GM12878 (cell line): Measurements from ENCODE around the gene LRP10. TPM values are rescaled to one million over a fixed set of nuclear protein-coding genes. Genes with fewer than 3 reads are reported as not detected.

ENCODE experiments used
- ASH2L ChIP-seq: fragments of 300-600, 200-600 bp; sonication (generic); IDR thresholded peaks from 2 replicates; pipeline ENCODE4 v1.6.1; 2017; ENCODE audit warnings: low read depth, mild to moderate bottlenecking, borderline replicate concordance
- CBX3 ChIP-seq: fragments of 200-600 bp; sonication (generic); IDR thresholded peaks from 2 replicates; pipeline ENCODE4 v1.6.1; 2016; ENCODE audit warnings: low read depth, borderline replicate concordance
- TAF1 ChIP-seq: IDR thresholded peaks from 2 replicates; pipeline ENCODE4 v1.6.1; 2011; ENCODE audit warnings: mild to moderate bottlenecking, low read depth, low read length, borderline replicate concordance
- polyA plus RNA-seq, 11 experiments: library from polyadenylated mRNA; depleted of rRNA in 4 of 11; unstranded in 6 of 11; stranded (reverse) in 5 of 11; fragments of >200 nt; fragmentation: Nextera tagmentation in 4 of 11; fragmentation: Illumina TruSeq in 1 of 11; extraction: Ambion mirVana in 4 of 11; extraction: Trizol in 1 of 11; gene quantifications; 1 replicate in 1 of 11; 2 replicates in 10 of 11; pipeline versions ENCODE4 v1.2.1 to v1.2.3, GENCODE V29; 2011 to 2016; ENCODE audit warnings: inconsistent platforms in 2 of 11, missing spikeins in 2 of 11, low read depth in 1 of 11
- total RNA-seq, 4 experiments: library from RNA; depleted of rRNA in 3 of 4; stranded (reverse); fragments of >200 nt in 3 of 4; fragmentation: Illumina TruSeq in 1 of 4; extraction: Trizol in 1 of 4; gene quantifications; 2 replicates each; pipeline versions ENCODE4 v1.2.1 to v1.2.3, GENCODE V29; 2013 to 2021
- TF ChIP-seq, protein P1 (sequence below): fragments of 450-650 bp; formaldehyde crosslinking; IDR thresholded peaks from 2 replicates; pipeline ENCODE4 v1.4.0; 2020; ENCODE audit warnings: mild to moderate bottlenecking, moderate library complexity
- TF ChIP-seq, protein P2 (sequence below): IDR thresholded peaks from 2 replicates; pipeline ENCODE4 v1.6.1; 2011; ENCODE audit warnings: mild to moderate bottlenecking, low read depth, low read length, moderate library complexity; ENCODE audit not compliant: insufficient replicate concordance
- TF ChIP-seq, protein P3 (sequence below): IDR thresholded peaks from 2 replicates; pipeline ENCODE4 v1.6.1; 2011; ENCODE audit warnings: borderline replicate concordance, low read depth, mild to moderate bottlenecking, moderate library complexity, low read length; ENCODE audit not compliant: insufficient read depth, poor library complexity, severe bottlenecking

Gene LRP10
- total and polyA plus RNA-seq, 10 of the 15 experiments (the other 5 are each of a cell fraction or from before 2014, with no cell fraction given), result 3.0 to 56.9 (median 20.9) TPM

DNA sequence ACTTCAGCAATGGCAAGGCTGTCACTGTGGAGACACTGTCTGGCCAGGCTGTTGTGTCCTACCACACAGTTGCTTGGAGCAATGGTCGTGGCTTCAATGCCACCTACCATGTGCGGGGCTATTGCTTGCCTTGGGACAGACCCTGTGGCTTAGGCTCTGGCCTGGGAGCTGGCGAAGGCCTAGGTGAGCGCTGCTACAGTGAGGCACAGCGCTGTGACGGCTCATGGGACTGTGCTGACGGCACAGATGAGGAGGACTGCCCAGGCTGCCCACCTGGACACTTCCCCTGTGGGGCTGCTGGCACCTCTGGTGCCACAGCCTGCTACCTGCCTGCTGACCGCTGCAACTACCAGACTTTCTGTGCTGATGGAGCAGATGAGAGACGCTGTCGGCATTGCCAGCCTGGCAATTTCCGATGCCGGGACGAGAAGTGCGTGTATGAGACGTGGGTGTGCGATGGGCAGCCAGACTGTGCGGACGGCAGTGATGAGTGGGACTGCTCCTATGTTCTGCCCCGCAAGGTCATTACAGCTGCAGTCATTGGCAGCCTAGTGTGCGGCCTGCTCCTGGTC lies 4.3 kb downstream of the LRP10 start (continued):
- TF ChIP-seq, protein P1, sequence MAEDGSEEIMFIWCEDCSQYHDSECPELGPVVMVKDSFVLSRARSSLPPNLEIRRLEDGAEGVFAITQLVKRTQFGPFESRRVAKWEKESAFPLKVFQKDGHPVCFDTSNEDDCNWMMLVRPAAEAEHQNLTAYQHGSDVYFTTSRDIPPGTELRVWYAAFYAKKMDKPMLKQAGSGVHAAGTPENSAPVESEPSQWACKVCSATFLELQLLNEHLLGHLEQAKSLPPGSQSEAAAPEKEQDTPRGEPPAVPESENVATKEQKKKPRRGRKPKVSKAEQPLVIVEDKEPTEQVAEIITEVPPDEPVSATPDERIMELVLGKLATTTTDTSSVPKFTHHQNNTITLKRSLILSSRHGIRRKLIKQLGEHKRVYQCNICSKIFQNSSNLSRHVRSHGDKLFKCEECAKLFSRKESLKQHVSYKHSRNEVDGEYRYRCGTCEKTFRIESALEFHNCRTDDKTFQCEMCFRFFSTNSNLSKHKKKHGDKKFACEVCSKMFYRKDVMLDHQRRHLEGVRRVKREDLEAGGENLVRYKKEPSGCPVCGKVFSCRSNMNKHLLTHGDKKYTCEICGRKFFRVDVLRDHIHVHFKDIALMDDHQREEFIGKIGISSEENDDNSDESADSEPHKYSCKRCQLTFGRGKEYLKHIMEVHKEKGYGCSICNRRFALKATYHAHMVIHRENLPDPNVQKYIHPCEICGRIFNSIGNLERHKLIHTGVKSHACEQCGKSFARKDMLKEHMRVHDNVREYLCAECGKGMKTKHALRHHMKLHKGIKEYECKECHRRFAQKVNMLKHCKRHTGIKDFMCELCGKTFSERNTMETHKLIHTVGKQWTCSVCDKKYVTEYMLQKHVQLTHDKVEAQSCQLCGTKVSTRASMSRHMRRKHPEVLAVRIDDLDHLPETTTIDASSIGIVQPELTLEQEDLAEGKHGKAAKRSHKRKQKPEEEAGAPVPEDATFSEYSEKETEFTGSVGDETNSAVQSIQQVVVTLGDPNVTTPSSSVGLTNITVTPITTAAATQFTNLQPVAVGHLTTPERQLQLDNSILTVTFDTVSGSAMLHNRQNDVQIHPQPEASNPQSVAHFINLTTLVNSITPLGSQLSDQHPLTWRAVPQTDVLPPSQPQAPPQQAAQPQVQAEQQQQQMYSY (CRISPR knock-in tag), result no peak
- TF ChIP-seq, protein P2, sequence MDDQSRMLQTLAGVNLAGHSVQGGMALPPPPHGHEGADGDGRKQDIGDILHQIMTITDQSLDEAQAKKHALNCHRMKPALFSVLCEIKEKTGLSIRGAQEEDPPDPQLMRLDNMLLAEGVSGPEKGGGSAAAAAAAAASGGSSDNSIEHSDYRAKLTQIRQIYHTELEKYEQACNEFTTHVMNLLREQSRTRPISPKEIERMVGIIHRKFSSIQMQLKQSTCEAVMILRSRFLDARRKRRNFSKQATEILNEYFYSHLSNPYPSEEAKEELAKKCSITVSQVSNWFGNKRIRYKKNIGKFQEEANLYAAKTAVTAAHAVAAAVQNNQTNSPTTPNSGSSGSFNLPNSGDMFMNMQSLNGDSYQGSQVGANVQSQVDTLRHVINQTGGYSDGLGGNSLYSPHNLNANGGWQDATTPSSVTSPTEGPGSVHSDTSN, result peak; percentile 36
- TF ChIP-seq ASH2L, result no peak
- TF ChIP-seq, protein P3, sequence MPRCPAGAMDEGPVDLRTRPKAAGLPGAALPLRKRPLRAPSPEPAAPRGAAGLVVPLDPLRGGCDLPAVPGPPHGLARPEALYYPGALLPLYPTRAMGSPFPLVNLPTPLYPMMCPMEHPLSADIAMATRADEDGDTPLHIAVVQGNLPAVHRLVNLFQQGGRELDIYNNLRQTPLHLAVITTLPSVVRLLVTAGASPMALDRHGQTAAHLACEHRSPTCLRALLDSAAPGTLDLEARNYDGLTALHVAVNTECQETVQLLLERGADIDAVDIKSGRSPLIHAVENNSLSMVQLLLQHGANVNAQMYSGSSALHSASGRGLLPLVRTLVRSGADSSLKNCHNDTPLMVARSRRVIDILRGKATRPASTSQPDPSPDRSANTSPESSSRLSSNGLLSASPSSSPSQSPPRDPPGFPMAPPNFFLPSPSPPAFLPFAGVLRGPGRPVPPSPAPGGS, result peak; percentile 86
- TF ChIP-seq CBX3, result no peak
- no peak for TF ChIP-seq TAF1
